HL-60/S4 treated with retinoic acid at 250 ng/mL for 4 days and 3 days (cell line): ENCODE measurements around the gene ARF5.

Experiments used
- in situ Hi-C: fragments of 300-500 bp; cut with MboI; formaldehyde crosslinking; loops from 2 replicates; pipeline ENCODE4 v1.7.0; 2022; ENCODE audit warnings: low sequenced_read_pairs

Gene ARF5

DNA sequence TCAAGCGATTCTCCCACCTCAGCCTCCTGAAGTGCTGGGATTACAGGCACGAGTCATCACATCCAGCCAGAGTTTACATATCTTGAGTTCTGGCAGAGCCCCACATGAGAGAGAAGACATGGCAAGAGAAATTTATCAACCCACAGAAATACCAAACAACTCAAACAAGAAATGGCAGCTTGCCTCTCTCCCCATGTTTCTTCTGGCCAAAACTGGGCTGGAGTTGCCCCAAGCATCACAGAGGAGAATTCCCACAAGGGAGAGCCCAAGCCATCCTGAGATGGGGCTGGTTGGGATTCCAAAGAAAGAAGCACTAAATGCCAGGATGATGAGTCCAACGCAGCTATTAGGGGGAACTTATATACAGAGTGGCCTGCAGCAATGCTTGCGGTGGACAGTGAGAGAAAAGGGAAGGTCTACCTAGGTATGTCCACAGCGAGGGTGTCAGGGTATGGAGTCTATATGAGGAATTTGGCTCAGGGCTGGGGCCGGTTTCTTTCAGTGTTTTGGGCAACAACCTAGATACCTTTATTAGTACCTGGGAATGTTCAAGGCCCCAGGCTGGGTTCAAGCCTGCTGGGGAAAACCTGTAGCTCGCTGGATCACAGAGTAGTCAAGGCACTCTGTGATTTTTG is 44.2 kb downstream of the ARF5 start:
- in situ Hi-C loops = no loop called here

DNA sequence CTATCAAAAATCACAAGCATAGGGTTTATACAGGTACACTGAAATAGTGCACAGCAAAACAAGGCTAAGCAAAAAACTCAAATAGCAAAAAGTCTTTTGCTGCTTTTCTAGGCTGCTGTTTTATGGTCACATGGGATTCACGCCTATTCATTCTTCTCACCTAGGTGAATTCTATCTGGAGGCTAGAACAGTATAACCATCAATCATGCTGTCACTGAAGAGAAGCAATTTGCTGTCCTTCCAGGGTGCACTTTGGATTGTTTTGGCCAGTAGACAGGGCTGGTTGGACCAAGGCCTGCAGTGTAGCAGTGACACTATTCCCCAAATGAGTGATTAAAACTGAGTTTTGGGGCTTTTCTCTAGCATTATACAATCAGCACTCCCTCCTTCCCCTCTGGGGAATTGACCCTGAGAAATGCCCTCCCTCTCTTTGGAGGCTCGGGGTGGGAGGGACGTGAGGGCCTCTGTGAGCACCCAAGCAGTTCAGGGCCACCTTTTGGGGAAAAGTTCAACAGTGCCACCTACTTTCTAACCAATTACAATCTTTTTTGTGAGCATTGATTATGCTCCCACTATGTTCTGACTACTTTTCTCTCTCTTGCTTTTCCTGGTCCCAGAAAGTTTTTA is 47.6 kb downstream of the ARF5 start:
- in situ Hi-C loops = no loop called here

DNA sequence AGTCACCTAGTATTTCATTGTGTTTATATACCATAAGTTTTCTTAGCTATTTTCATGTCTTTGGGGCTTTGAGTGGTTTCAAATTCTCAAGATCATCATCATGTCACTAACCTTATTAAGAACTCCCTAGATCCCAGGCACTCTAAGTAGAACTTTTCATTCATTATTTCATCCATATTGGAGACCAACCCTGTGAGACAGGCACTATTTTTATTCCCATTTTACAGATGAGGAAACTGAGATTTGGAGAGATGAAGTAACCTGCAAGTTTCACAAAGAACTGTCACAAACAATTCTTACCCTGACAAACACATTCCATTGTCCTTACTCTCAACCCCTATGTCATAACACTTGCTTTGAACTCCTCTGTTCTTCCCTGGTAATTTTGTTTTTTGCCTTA is 50.0 kb downstream of the ARF5 start:
- in situ Hi-C loops = no loop called here
